Panc1 (cell line): ENCODE measurements around the gene SEMA5B. TPM values are rescaled to one million over a fixed set of nuclear protein-coding genes. Genes with fewer than 3 reads are reported as not detected.

ENCODE experiments used
- ATAC-seq: fragments of 200-7000 bp; cut with Tn5 transposase; 2 replicates; pipeline ENCODE4 v1.9.1; 2020; ENCODE audit warnings: mild to moderate bottlenecking, moderate library complexity
- BruUV-seq: library from RNA; stranded (reverse); fragments of 400-500 nt; replicated peaks from 2 replicates; lab custom pipeline; 2021; lab: Mats Ljungman, UMichigan
- CTCF ChIA-PET: fragments of 300-600 bp; sonication (Branson Sonifier 250); formaldehyde crosslinking; loops from one replicate; lab custom pipeline; 2022; ENCODE audit warnings: antibody characterized with exemption; lab: Charles Lee
- POLR2A ChIA-PET: fragments of 300-600 bp; sonication (Branson Sonifier 250); formaldehyde crosslinking; loops from one replicate; lab custom pipeline; 2022; ENCODE audit warnings: antibody characterized with exemption; lab: Charles Lee
- DNase-seq: peaks from one replicate; pipeline ENCODE4 v3.0.0-alpha.2; 2010; ENCODE audit warnings: low read depth, low spot score
- H3K27ac ChIP-seq: 2 replicates; pipeline ENCODE4 v1.5.1; 2011; ENCODE audit warnings: mild to moderate bottlenecking, low read length, inconsistent platforms
- H3K27me3 ChIP-seq: fragments of 200-500 bp; sonication (Bioruptor generic); 2 replicates; pipeline ENCODE4 v1.6.0; 2014; ENCODE audit warnings: low read length, inconsistent platforms; ENCODE audit not compliant: control insufficient read depth, insufficient read depth
- H3K36me3 ChIP-seq: fragments of 200-500 bp; sonication (Bioruptor generic); 2 replicates; pipeline ENCODE4 v1.5.1; 2014; ENCODE audit warnings: inconsistent platforms, mild to moderate bottlenecking, low read length, moderate library complexity; ENCODE audit not compliant: control insufficient read depth, insufficient read depth
- H3K4me1 ChIP-seq: 2 replicates; pipeline ENCODE4 v1.5.1; 2011; ENCODE audit warnings: inconsistent platforms, mild to moderate bottlenecking, low read length, moderate library complexity; ENCODE audit not compliant: control insufficient read depth, insufficient read depth
- H3K4me3 ChIP-seq, 2 experiments: 2 replicates each; pipeline ENCODE4 v1.5.1; 2011 to 2012; ENCODE audit warnings: low read depth in 2 of 2, low read length in 2 of 2, mild to moderate bottlenecking in 2 of 2, inconsistent platforms in 1 of 2, moderate library complexity in 1 of 2
- H3K9me3 ChIP-seq: fragments of 200-500 bp; sonication (Bioruptor generic); 2 replicates; pipeline ENCODE4 v1.5.1; 2014; ENCODE audit warnings: low read depth, mild to moderate bottlenecking, inconsistent platforms, low read length, moderate library complexity; ENCODE audit not compliant: control insufficient read depth, insufficient read depth
- POLR2AphosphoS5 ChIP-seq: IDR thresholded peaks from 2 replicates; pipeline ENCODE4 v1.6.1; 2012; ENCODE audit warnings: mild to moderate bottlenecking, low read depth, low read length, moderate library complexity
- SIN3A ChIP-seq: IDR thresholded peaks from 2 replicates; pipeline ENCODE4 v1.6.1; 2012; ENCODE audit warnings: low read depth, mild to moderate bottlenecking, low read length, moderate library complexity, borderline replicate concordance; ENCODE audit not compliant: insufficient read depth
- TCF7L2 ChIP-seq: IDR thresholded peaks from 2 replicates; pipeline ENCODE4 v1.6.1; 2011; ENCODE audit warnings: mild to moderate bottlenecking, low read depth, low read length, inconsistent platforms
- in situ Hi-C: cut with HindIII; loops from 2 replicates; pipeline ENCODE4 v1.10.0; 2016; ENCODE audit warnings: low sequenced_read_pairs, low pct_unique_long_range_greater_than_20kb
- intact Hi-C: fragments of 100-400 bp; cut with micrococcal nuclease; formaldehyde crosslinking; loops from one replicate; pipeline ENCODE4 v1.10.0; 2022; ENCODE audit not compliant: unreplicated experiment
- total RNA-seq: library from RNA; stranded (reverse); gene quantifications from one replicate; pipeline ENCODE4 v1.2.1, GENCODE V29; 2021; ENCODE audit not compliant: unreplicated experiment
- TF ChIP-seq, protein P1 (sequence below): fragments of 450-650 bp; IDR thresholded peaks from 2 replicates; pipeline ENCODE4 v1.5.1; 2017; ENCODE audit warnings: mild to moderate bottlenecking
- TF ChIP-seq, protein P2 (sequence below), 2 experiments: IDR thresholded peaks; 2 replicates each; pipeline ENCODE4 v1.6.1; 2011 to 2012; ENCODE audit warnings: low read depth in 2 of 2, control low read depth in 1 of 2, low read length in 1 of 2, mild to moderate bottlenecking in 1 of 2, moderate library complexity in 1 of 2; ENCODE audit not compliant: insufficient read depth in 1 of 2

Gene SEMA5B
- total RNA-seq, 1 experiment from 2014 or later = 1.2 TPM

DNA sequence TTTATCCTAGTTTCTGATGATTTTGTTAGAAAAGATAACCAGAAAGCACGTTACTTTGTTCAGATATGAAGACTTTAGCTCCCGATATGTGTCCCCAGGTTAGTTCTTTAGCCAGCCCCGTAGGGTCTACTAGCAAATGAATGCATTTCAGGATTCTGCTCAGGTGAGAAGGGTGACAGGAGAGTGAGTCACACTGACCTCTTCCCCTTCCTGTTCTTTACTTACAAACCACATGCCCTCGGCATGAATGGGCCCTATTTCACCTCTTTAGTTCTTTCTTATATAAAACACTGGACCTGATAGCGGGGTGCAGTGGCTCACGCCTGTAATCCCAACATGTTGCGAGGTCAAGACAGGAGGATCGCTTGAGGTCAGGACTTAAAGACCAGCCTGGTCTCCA is 134.3 kb downstream of the SEMA5B start:
- TF ChIP-seq, protein P1, sequence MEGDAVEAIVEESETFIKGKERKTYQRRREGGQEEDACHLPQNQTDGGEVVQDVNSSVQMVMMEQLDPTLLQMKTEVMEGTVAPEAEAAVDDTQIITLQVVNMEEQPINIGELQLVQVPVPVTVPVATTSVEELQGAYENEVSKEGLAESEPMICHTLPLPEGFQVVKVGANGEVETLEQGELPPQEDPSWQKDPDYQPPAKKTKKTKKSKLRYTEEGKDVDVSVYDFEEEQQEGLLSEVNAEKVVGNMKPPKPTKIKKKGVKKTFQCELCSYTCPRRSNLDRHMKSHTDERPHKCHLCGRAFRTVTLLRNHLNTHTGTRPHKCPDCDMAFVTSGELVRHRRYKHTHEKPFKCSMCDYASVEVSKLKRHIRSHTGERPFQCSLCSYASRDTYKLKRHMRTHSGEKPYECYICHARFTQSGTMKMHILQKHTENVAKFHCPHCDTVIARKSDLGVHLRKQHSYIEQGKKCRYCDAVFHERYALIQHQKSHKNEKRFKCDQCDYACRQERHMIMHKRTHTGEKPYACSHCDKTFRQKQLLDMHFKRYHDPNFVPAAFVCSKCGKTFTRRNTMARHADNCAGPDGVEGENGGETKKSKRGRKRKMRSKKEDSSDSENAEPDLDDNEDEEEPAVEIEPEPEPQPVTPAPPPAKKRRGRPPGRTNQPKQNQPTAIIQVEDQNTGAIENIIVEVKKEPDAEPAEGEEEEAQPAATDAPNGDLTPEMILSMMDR = no peak
- TF ChIP-seq TCF7L2 (no peak), SIN3A (no peak), POLR2AphosphoS5 (no peak)
- TF ChIP-seq, protein P2, sequence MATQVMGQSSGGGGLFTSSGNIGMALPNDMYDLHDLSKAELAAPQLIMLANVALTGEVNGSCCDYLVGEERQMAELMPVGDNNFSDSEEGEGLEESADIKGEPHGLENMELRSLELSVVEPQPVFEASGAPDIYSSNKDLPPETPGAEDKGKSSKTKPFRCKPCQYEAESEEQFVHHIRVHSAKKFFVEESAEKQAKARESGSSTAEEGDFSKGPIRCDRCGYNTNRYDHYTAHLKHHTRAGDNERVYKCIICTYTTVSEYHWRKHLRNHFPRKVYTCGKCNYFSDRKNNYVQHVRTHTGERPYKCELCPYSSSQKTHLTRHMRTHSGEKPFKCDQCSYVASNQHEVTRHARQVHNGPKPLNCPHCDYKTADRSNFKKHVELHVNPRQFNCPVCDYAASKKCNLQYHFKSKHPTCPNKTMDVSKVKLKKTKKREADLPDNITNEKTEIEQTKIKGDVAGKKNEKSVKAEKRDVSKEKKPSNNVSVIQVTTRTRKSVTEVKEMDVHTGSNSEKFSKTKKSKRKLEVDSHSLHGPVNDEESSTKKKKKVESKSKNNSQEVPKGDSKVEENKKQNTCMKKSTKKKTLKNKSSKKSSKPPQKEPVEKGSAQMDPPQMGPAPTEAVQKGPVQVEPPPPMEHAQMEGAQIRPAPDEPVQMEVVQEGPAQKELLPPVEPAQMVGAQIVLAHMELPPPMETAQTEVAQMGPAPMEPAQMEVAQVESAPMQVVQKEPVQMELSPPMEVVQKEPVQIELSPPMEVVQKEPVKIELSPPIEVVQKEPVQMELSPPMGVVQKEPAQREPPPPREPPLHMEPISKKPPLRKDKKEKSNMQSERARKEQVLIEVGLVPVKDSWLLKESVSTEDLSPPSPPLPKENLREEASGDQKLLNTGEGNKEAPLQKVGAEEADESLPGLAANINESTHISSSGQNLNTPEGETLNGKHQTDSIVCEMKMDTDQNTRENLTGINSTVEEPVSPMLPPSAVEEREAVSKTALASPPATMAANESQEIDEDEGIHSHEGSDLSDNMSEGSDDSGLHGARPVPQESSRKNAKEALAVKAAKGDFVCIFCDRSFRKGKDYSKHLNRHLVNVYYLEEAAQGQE (IDR thresholded peaks at IDR 0.05; ENCODE audit: insufficient read depth in 1 of 2, low read depth in 2 of 2, low read length in 1 of 2) = no peak
- intact Hi-C loops (no loop called here), in situ Hi-C loops (no loop called here)
- POLR2A ChIA-PET = no interaction called here
- ATAC-seq (peak; percentile 63), DNase-seq (peak; percentile 15)
- Histone ChIP-seq H3K27me3 (no peaks in the 10 kb centered on the region; the same call in 1 of the 2 replicates), H3K4me1 (no peaks in the 10 kb centered on the region), H3K36me3 (no peaks in the 10 kb centered on the region), H3K27ac (no peak overlapping the region), H3K4me3 (no peak overlapping the region), H3K9me3 (no peaks in the 10 kb centered on the region)
- BruUV-seq = no TSS peak
- CTCF ChIA-PET = no interaction called here

DNA sequence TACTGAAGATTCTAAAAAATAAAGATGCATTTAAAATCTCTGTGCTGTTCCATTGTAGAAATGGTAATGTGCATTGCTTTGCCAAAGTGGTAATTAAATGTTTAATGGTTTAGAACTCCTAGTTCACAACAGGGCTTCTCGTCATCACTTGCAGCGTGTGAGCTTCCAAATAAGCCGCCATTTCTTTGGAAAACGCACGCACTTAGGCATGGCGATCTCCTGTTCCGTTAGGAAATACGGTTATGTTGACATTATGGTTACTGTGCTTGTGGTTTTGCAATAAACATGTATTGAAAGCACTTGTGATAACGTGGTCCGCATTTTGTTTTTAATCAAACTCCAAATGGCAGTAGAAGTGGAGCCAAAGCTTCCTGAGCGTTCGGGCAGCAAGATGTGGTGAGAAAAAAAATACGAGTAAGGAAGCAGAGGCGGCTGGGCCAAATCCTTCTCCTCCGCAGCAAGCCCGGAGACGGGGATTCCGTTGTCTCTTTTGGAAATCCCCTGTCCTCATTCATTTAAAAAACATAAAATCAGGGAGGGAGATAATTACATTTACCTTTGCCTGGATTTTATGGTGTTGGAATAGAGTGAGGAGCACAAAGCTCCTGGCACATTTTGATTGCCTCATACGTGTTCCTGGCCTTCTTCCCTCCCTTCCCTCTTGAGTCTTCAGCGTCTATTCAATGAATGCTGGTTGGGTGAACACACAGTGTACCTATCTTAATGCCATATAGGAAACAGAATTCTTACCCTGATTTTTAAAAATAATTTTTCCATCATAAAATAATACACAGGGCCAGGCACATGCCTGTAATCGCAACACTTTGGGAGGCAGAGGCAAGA is 135.2 kb downstream of the SEMA5B start:
- no peaks in the 10 kb centered on the region; the same call in 1 of the 2 replicates for H3K27me3 ChIP-seq
- no peak overlapping the region for H3K27ac ChIP-seq
- in situ Hi-C loops = no loop called here
- TF ChIP-seq, protein P2 (IDR thresholded peaks at IDR 0.05; ENCODE audit: insufficient read depth in 1 of 2, low read depth in 2 of 2, low read length in 1 of 2) = no peak
- TF ChIP-seq SIN3A (no peak), TCF7L2 (no peak), POLR2AphosphoS5 (no peak)
- TF ChIP-seq, protein P1 = no peak
- no peaks in the 10 kb centered on the region for H3K36me3 ChIP-seq
- ChIA-PET POLR2A (no interaction called here), CTCF (no interaction called here)
- no peak overlapping the region for H3K4me3 ChIP-seq
- H3K9me3 ChIP-seq = no peaks in the 10 kb centered on the region
- ATAC-seq (no peak), DNase-seq (no peak)
- no peaks in the 10 kb centered on the region for H3K4me1 ChIP-seq
- intact Hi-C loops = no loop called here
- BruUV-seq = no TSS peak
